ENCODE data around the gene B3GNT5. TPM values are rescaled to one million over a fixed set of nuclear protein-coding genes. Genes with fewer than 3 reads are reported as not detected.

The B3GNT5 gene
- total RNA-seq, 4 donors from 2014 or later, result 6.0 to 46.3 (median 39.9) TPM

DNA sequence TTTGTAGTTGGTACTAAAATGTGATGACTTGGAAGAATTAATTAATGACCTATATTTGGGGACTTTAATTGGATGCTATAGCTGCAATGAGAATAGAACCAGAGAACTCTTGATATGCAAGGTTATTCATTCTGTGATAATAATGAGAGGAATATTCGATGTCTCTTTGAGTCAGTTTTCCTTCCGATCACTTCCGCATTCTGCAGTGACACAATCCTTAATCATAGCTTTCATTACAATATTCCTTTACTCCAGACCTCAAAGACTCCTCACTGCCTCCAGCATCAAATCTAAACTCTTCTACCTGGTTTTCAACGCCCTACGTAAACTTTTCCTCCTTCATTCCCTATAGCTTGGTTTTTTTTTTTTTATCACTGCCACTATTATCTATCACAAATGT is 21.6 kb downstream of the B3GNT5 start:
- Histone ChIP-seq H3K9me3 (no peaks in the 10 kb centered on the region), H3K27ac (peak overlapping the region in 3 of 4 donors; percentile 44 to 55 (median 52)), H3K4me1 (peaks cover 0 to 24% (median 9%) of the 10 kb centered on the region in 4 donors), H3K4me3 (no peak overlapping the region), H3K27me3 (no peaks in the 10 kb centered on the region), H3K36me3 (no peaks in the 10 kb centered on the region)
- in situ Hi-C loops (cut with MboI; ENCODE audit: low pct_ligation_motif_present in 1 of 4, low pct_unique_long_range_greater_than_20kb in 1 of 4, low sequenced_read_pairs in 3 of 4), result no loop called here
- TF ChIP-seq POLR2AphosphoS5 (IDR thresholded peaks at IDR 0.05), result no peak
- no peak for TF ChIP-seq POLR2A (IDR thresholded peaks at IDR 0.05)
- no peak for TF ChIP-seq EP300 (IDR thresholded peaks at IDR 0.05; ENCODE audit: low read depth)
- TF ChIP-seq, protein P1, sequence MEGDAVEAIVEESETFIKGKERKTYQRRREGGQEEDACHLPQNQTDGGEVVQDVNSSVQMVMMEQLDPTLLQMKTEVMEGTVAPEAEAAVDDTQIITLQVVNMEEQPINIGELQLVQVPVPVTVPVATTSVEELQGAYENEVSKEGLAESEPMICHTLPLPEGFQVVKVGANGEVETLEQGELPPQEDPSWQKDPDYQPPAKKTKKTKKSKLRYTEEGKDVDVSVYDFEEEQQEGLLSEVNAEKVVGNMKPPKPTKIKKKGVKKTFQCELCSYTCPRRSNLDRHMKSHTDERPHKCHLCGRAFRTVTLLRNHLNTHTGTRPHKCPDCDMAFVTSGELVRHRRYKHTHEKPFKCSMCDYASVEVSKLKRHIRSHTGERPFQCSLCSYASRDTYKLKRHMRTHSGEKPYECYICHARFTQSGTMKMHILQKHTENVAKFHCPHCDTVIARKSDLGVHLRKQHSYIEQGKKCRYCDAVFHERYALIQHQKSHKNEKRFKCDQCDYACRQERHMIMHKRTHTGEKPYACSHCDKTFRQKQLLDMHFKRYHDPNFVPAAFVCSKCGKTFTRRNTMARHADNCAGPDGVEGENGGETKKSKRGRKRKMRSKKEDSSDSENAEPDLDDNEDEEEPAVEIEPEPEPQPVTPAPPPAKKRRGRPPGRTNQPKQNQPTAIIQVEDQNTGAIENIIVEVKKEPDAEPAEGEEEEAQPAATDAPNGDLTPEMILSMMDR (IDR thresholded peaks at IDR 0.05), result no peak
- intact Hi-C loops (cut with DNase I; ENCODE audit: low total_unique reads), result no loop called here
- WGBS, 2 donors (ENCODE audit: low coverage in 1 of 2), result 77 to 78% methylated on average over 5 of the region's 5 CpGs
- no peak for DNase-seq

DNA sequence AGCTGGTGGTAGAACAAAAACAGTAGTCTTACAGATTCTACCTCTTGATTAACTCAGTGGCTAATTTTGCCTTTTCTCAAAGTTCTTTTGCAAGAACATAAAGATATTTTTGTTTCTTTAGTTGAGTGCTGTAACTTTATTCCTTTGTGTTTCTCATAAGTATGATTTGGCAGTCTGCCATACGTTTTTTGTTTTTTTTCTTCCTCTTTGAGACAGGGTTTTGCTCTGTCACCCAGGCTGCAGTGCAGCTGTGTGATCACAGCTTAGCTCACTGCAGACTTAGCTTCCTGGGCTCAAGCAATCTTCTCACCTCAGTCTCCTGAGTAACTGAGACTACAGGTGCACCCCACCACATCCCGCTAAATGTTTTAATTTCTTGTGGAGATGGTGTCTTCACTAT is 22.4 kb downstream of the B3GNT5 start:
- intact Hi-C loops (cut with DNase I; ENCODE audit: low total_unique reads), result no loop called here
- peak overlapping the region; percentile 20 to 55 (median 48) for H3K27ac ChIP-seq
- H3K4me3 ChIP-seq, result no peak overlapping the region
- in situ Hi-C loops (cut with MboI; ENCODE audit: low pct_ligation_motif_present in 1 of 4, low pct_unique_long_range_greater_than_20kb in 1 of 4, low sequenced_read_pairs in 3 of 4), result no loop called here
- TF ChIP-seq POLR2AphosphoS5 (IDR thresholded peaks at IDR 0.05), result peak in 1 of 3 donors; percentile 20
- TF ChIP-seq, protein P1 (IDR thresholded peaks at IDR 0.05), result no peak
- no peak for TF ChIP-seq EP300 (IDR thresholded peaks at IDR 0.05; ENCODE audit: low read depth)
- TF ChIP-seq POLR2A (IDR thresholded peaks at IDR 0.05), result no peak
- WGBS, 2 donors (ENCODE audit: low coverage in 1 of 2), result 35 to 36% methylated on average over 2 of the region's 2 CpGs
- no peaks in the 10 kb centered on the region for H3K27me3 ChIP-seq
- peaks cover 0 to 24% (median 9%) of the 10 kb centered on the region in 4 donors for H3K4me1 ChIP-seq
- H3K9me3 ChIP-seq, result no peaks in the 10 kb centered on the region
- DNase-seq, result no peak
- H3K36me3 ChIP-seq, result no peaks in the 10 kb centered on the region

DNA sequence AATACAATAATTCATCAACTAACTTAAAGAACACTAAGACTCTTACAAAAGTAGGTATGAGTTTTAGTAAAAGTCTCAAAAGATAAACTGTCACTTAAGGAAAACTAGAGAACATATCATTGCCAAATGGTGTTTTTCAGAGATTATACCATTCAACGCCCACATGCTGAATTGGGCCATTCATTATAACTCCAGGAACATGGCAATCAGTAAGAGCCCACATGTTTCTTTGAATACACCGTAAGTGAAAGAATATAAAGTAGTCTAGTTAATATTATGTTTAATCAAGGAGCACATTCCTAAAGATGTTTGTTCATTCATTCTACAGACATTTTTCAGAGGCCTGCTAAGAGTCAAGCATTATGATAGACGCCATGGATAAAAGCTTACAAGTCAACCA is 22.9 kb downstream of the B3GNT5 start:
- peak overlapping the region; percentile 20 to 55 (median 48) for H3K27ac ChIP-seq
- in situ Hi-C loops (cut with MboI; ENCODE audit: low pct_ligation_motif_present in 1 of 4, low pct_unique_long_range_greater_than_20kb in 1 of 4, low sequenced_read_pairs in 3 of 4) (no loop called here), intact Hi-C loops (cut with DNase I; ENCODE audit: low total_unique reads) (no loop called here)
- H3K4me3 ChIP-seq, result no peak overlapping the region
- H3K9me3 ChIP-seq, result no peaks in the 10 kb centered on the region
- no peak for TF ChIP-seq EP300 (IDR thresholded peaks at IDR 0.05; ENCODE audit: low read depth)
- TF ChIP-seq POLR2AphosphoS5 (IDR thresholded peaks at IDR 0.05), result no peak
- TF ChIP-seq POLR2A (IDR thresholded peaks at IDR 0.05), result no peak
- TF ChIP-seq, protein P1 (IDR thresholded peaks at IDR 0.05), result no peak
- no peaks in the 10 kb centered on the region for H3K27me3 ChIP-seq
- no peak for DNase-seq
- WGBS, 2 donors (ENCODE audit: low coverage in 1 of 2), result 66 to 82% methylated on average over 2 to 3 of the region's 3 CpGs
- peaks cover 0 to 24% (median 9%) of the 10 kb centered on the region in 4 donors for H3K4me1 ChIP-seq
- H3K36me3 ChIP-seq, result no peaks in the 10 kb centered on the region

DNA sequence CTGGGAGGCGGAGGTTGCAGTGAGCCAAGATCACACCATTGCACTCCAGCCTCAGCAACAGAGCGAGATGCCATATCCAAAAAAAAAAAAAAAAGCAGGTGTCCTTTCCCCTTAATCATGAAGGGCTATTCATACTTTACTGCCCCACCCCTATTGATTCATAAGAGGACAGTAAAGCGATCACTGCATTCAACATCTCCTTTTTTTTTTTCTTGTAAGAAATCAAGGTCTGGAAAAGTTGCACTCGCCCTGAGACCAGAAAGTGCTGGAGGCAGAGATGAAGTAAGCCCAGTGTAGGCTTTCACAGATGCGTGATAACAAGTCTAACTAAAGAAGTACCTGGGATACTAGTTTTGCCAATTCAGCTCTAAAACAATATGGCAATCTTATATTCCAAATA is 24.2 kb downstream of the B3GNT5 start:
- Histone ChIP-seq H3K27me3 (no peaks in the 10 kb centered on the region), H3K9me3 (no peaks in the 10 kb centered on the region), H3K36me3 (no peaks in the 10 kb centered on the region), H3K27ac (no peak overlapping the region), H3K4me1 (peaks cover 0 to 21% (median 9%) of the 10 kb centered on the region in 4 donors), H3K4me3 (no peak overlapping the region)
- intact Hi-C loops (cut with DNase I; ENCODE audit: low total_unique reads), result no loop called here
- 90 to 92% methylated on average over 2 to 5 of the region's 5 CpGs for WGBS, 2 donors (ENCODE audit: low coverage in 1 of 2)
- in situ Hi-C loops (cut with MboI; ENCODE audit: low pct_ligation_motif_present in 1 of 4, low pct_unique_long_range_greater_than_20kb in 1 of 4, low sequenced_read_pairs in 3 of 4), result no loop called here
- no peak for DNase-seq
- TF ChIP-seq EP300 (IDR thresholded peaks at IDR 0.05; ENCODE audit: low read depth), result no peak
- TF ChIP-seq POLR2AphosphoS5 (IDR thresholded peaks at IDR 0.05), result no peak
- TF ChIP-seq, protein P1 (IDR thresholded peaks at IDR 0.05), result no peak
- TF ChIP-seq POLR2A (IDR thresholded peaks at IDR 0.05), result no peak

All from transverse colon (tissue), 4 donors.